Measurements from ENCODE around the gene MYO1E.
A peak's percentile ranks its signal among the peaks of the same experiment; 100 is the strongest.

Gene MYO1E

GRCh38 chr15:59313641-59314332, 58.9 kb downstream of the MYO1E start:
- no peak for DNase-seq

GRCh38 chr15:59312205-59312604, 60.5 kb downstream of the MYO1E start:
- DNase-seq: no peak

- no peak for DNase-seq
Observed at GRCh38 chr15:59311195-59311594, 61.5 kb downstream of the MYO1E start.

GRCh38 chr15:59309405-59309804, 63.3 kb downstream of the MYO1E start:
- no peak for DNase-seq

GRCh38 chr15:59307165-59307537, 65.5 kb downstream of the MYO1E start:
- no peak for DNase-seq

GRCh38 chr15:59306520-59307164, 66.0 kb downstream of the MYO1E start:
- no peak for DNase-seq

- no peak for DNase-seq
Observed at GRCh38 chr15:59304807-59305206, 67.9 kb downstream of the MYO1E start.

GRCh38 chr15:59304034-59304795, 68.5 kb downstream of the MYO1E start:
- no peak for DNase-seq

- no peak for DNase-seq
Observed at GRCh38 chr15:59303633-59304032, 69.0 kb downstream of the MYO1E start.

- DNase-seq: no peak
Observed at GRCh38 chr15:59303136-59303535, 69.5 kb downstream of the MYO1E start.

GRCh38 chr15:59301527-59301926, 71.1 kb downstream of the MYO1E start:
- no peak for DNase-seq

GRCh38 chr15:59300618-59301139, 72.0 kb downstream of the MYO1E start:
- no peak for DNase-seq

GRCh38 chr15:59299929-59300617, 72.6 kb downstream of the MYO1E start:
- peak; percentile 36 for DNase-seq

GRCh38 chr15:59298854-59299250, 73.8 kb downstream of the MYO1E start:
- no peak for DNase-seq

- DNase-seq: peak; percentile 25
Observed at GRCh38 chr15:59298225-59298853, 74.3 kb downstream of the MYO1E start.

GRCh38 chr15:59296181-59296617, 76.5 kb downstream of the MYO1E start:
- DNase-seq: no peak

GRCh38 chr15:59295261-59296001, 77.2 kb downstream of the MYO1E start:
- no peak for DNase-seq

GRCh38 chr15:59294574-59295260, 78.0 kb downstream of the MYO1E start:
- DNase-seq: no peak

- no peak for DNase-seq
Observed at GRCh38 chr15:59292442-59293151, 80.1 kb downstream of the MYO1E start.

GRCh38 chr15:59291213-59291549, 81.5 kb downstream of the MYO1E start:
- no peak for DNase-seq
